ENCODE results near the gene LDAF1. TPM values are rescaled to one million over a fixed set of nuclear protein-coding genes. Genes with fewer than 3 reads are reported as not detected.

LDAF1 gene
- total RNA-seq, 1 experiment from 2014 or later: 11.5 TPM

GRCh38 chr16:21190013-21190412, 31.5 kb downstream of the LDAF1 start:
- Histone ChIP-seq H3K27ac (ENCODE audit: low read length) (no peak overlapping the region), H3K79me2 (ENCODE audit: low read length) (no peaks in the 10 kb centered on the region), H3K9ac (ENCODE audit: low read length) (no peak overlapping the region), H3F3A (ENCODE audit: low read length, unreplicated experiment) (no peaks in the 10 kb centered on the region), H3K9me3 (ENCODE audit: low read length) (no peaks in the 10 kb centered on the region), H3K4me2 (ENCODE audit: low read length) (no peak overlapping the region), H4K20me1 (ENCODE audit: low read length) (no peaks in the 10 kb centered on the region), H3K36me3 (ENCODE audit: low read depth, low read length) (no peaks in the 10 kb centered on the region), H3K27me3 (ENCODE audit: low read length) (peaks cover 6% of the 10 kb centered on the region; the same call in 1 of the 2 replicates), H3K4me3 (ENCODE audit: low read length) (no peak overlapping the region), H3K9me2 (replicated peaks; ENCODE audit: low read length) (no peaks in the 10 kb centered on the region), H3K4me1 (ENCODE audit: insufficient read depth, low read length) (peaks cover 11% of the 10 kb centered on the region), H2AFZ (ENCODE audit: low read length) (no peak overlapping the region)
- CTCF ChIA-PET: interaction anchor here (2.2 kb wide), 1 partner anchor 111 kb away, joined by 9 read pairs; no protein-coding TSS in a partner anchor
- intact Hi-C loops (cut with micrococcal nuclease): no loop called here
- POLR2A ChIA-PET (ENCODE audit: unreplicated experiment): no interaction called here
- TF ChIP-seq CTCF (conservative IDR thresholded peaks at IDR 0.05; ENCODE audit: low read depth, low read length) (no peak), EZH2phosphoT487 (IDR thresholded peaks at IDR 0.05; ENCODE audit: borderline replicate concordance, low read length) (no peak), EZH2 (IDR thresholded peaks at IDR 0.05; ENCODE audit: low read length, unreplicated experiment) (no peak)
- DNase-seq (no peak), ATAC-seq (no peak)
- no TSS peak for BruUV-seq (replicated peaks)

GRCh38 chr16:21190599-21190998, 32.1 kb downstream of the LDAF1 start:
- POLR2A ChIA-PET (ENCODE audit: unreplicated experiment): no interaction called here

More at GRCh38 chr16:21190599-21190998, 32.1 kb downstream of the LDAF1 start:
- Histone ChIP-seq H3K36me3 (ENCODE audit: low read depth, low read length) (no peaks in the 10 kb centered on the region), H4K20me1 (ENCODE audit: low read length) (no peaks in the 10 kb centered on the region), H3K27ac (ENCODE audit: low read length) (no peak overlapping the region), H2AFZ (ENCODE audit: low read length) (no peak overlapping the region), H3K4me1 (ENCODE audit: insufficient read depth, low read length) (peaks cover 11% of the 10 kb centered on the region), H3K9ac (ENCODE audit: low read length) (no peak overlapping the region), H3K9me2 (replicated peaks; ENCODE audit: low read length) (no peaks in the 10 kb centered on the region), H3K4me3 (ENCODE audit: low read length) (no peak overlapping the region), H3K9me3 (ENCODE audit: low read length) (no peaks in the 10 kb centered on the region), H3K27me3 (ENCODE audit: low read length) (peaks cover 8% of the 10 kb centered on the region; the same call in 1 of the 2 replicates), H3F3A (ENCODE audit: low read length, unreplicated experiment) (no peaks in the 10 kb centered on the region), H3K4me2 (ENCODE audit: low read length) (no peak overlapping the region), H3K79me2 (ENCODE audit: low read length) (no peaks in the 10 kb centered on the region)
- BruUV-seq (replicated peaks): no TSS peak
- ATAC-seq (no peak), DNase-seq (no peak)
- TF ChIP-seq EZH2 (IDR thresholded peaks at IDR 0.05; ENCODE audit: low read length, unreplicated experiment) (no peak), CTCF (conservative IDR thresholded peaks at IDR 0.05; ENCODE audit: low read depth, low read length) (no peak), EZH2phosphoT487 (IDR thresholded peaks at IDR 0.05; ENCODE audit: borderline replicate concordance, low read length) (no peak)
- CTCF ChIA-PET: no interaction called here
- intact Hi-C loops (cut with micrococcal nuclease): no loop called here
